SU-DHL-6 (cell line): ENCODE data around the gene EDDM13.
"Not testable (repeated sequence)": the region's sequence is repeated elsewhere in the genome, so short reads cannot be mapped to it uniquely, and the experiment has no call there.

Experiments
- CTCF ChIP-seq: fragments of 200-600 bp; sonication (generic); IDR thresholded peaks from one replicate; pipeline ENCODE4 v1.5.1; 2017; ENCODE audit warnings: antibody characterized with exemption, mild to moderate bottlenecking, low read length, moderate library complexity; ENCODE audit not compliant: insufficient read depth, poor library complexity, severe bottlenecking
- EZH2phosphoT487 ChIP-seq: fragments of 200-600 bp; sonication (generic), shearing (Covaris generic); conservative IDR thresholded peaks from 2 replicates; pipeline ENCODE4 v1.6.1; 2018; ENCODE audit warnings: mild to moderate bottlenecking, antibody characterized with exemption, low read length, moderate library complexity, mixed read lengths

GRCh38 chr19:56245764-56246163 is 26.8 kb upstream of the EDDM13 start:
- TF ChIP-seq CTCF, EZH2phosphoT487: not testable (repeated sequence)
